IPS-11a (cell line): ENCODE data around the gene MYO1H.

Experiments
- H3K4me3 ChIP-seq: one replicate; pipeline ENCODE4 v1.5.1; 2013; ENCODE audit warnings: low read depth, low read length, control low read depth

Gene MYO1H

GRCh38 chr12:109336593-109336992, 11.1 kb upstream of the MYO1H start:
- no peak overlapping the region for H3K4me3 ChIP-seq

DNA sequence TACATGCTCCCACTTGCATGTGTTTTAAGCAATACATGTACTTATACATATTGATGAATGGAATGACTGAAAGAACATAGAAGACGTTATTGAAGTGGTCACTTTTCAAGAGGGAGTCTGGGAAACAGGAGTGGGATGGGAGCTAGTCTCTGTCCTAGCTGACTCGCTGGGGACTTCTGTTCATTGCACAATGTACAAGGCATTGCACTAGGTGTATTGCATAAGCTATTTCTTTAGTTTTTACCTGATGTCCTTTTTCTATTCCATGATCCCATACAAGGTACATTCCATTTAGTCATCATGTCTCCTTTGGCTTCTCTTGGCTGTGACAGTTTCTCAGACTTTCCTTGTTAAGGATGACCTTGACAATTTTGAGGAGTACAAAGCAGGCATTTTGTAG, 4.0 kb upstream of the MYO1H start:
- no peak overlapping the region for H3K4me3 ChIP-seq

DNA sequence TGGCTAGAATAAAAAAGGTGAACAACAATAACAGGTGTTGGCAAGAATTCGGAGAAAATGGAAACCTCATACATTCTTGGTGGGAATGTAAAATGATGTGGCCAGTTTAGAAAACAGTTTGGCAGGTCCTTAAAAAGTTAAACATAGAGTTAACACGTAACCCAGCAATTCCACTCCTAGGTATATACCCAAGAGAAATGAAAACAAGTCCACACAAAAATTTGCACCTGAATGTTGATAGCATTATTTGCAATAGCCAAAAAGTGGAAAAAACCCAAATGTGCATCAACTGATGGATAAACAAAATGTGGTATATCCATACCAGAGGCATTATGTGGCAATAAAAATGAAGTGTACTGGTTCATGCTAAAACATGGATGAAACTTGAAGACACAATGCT, 2.3 kb upstream of the MYO1H start:
- no peak overlapping the region for H3K4me3 ChIP-seq

- H3K4me3 ChIP-seq, result no peak overlapping the region
Observed at GRCh38 chr12:109346920-109347319, 780 bp upstream of the MYO1H start.

- no peak overlapping the region for H3K4me3 ChIP-seq
Observed at GRCh38 chr12:109352184-109352583, 4.5 kb downstream of the MYO1H start.

DNA sequence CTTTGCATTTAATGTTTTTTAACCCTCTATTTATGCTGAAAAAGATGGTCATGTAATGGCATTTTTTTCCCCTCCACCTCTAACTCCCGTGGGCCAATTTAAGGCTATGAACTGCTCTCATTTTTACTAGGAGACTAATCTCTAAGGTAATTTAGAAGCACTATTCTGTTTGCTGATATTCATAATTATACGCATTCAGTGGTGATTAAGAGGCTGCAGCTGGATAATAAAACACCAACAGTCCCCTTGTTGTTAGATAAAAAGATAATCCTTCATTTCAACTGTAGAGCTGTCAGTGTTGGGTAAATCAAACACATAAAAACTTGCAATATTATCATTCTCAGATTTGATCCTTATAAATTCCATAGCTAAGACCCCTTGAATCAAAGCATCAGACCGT, 8.9 kb downstream of the MYO1H start:
- no peak overlapping the region for H3K4me3 ChIP-seq

DNA sequence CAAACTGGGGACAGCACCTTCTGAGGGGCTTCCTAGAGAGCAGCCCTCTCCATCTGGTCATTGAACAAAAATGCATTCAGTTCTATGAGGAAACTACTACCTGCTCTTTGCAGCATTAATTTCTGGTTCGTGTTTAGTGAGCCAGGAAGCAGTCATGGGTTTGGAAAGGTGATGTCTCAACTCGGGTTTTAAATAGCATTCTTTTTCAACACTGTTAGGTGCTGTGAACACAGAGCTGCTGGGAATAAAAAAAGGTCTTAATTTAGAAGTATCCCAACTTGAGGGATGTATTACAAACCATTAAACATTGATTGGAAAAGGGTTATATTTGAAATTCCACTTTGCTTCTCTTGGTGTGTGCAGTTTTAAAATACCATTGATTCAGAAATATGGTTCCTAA, 9.3 kb downstream of the MYO1H start:
- no peak overlapping the region for H3K4me3 ChIP-seq

GRCh38 chr12:109358154-109358869, 10.6 kb downstream of the MYO1H start:
- H3K4me3 ChIP-seq, result no peak overlapping the region

DNA sequence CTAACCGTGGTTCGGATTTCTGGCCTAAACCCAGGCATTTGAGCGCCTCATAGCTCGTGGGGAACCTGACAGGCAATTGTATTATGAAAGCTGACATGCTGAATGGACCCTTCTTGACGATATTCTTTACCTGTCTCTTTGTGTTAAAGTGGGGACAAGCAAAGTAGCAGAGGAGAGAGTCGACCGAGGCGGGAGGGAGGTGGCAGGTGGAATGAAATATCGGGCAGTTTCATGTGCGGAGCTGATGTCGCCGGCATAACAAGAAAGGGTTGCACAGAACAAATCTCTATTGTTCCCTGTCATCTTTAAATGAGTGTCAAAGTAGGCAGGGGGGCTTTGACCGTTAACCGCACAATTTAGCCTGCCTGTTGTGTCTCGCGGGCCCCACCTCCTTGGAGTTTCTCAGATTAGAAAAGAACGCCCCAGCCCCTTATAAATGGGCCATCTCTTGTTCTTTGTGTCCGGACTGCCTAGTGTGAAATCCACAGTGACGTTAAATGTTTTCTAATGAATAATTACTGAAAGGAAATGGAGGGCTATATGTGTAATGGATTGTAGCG, 11.5 kb downstream of the MYO1H start:
- no peak overlapping the region for H3K4me3 ChIP-seq

- no peak overlapping the region for H3K4me3 ChIP-seq
Observed at GRCh38 chr12:109369831-109370230, 22.1 kb downstream of the MYO1H start.

GRCh38 chr12:109377139-109377685, 29.5 kb downstream of the MYO1H start:
- H3K4me3 ChIP-seq, result no peak overlapping the region

- H3K4me3 ChIP-seq, result no peak overlapping the region
Observed at GRCh38 chr12:109378569-109378968, 30.9 kb downstream of the MYO1H start.

DNA sequence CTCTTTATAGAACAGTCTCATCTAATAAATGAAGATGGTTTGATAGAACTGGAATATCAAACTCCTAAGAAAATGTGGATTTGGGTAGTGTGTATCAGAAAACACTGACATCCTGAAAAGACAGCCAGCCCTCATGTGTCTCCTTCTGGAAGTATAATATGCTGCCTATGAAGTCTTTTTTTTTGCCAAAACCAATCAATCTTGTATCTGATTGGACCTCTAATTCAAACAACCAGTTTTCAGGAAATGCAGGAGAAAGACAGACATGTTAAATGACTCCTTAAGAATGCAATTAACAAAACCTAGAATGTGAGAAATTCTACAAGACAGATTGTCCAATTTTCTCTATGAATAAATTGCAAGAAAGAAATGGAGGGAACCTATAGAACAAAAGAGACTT, 34.3 kb downstream of the MYO1H start:
- no peak overlapping the region for H3K4me3 ChIP-seq

DNA sequence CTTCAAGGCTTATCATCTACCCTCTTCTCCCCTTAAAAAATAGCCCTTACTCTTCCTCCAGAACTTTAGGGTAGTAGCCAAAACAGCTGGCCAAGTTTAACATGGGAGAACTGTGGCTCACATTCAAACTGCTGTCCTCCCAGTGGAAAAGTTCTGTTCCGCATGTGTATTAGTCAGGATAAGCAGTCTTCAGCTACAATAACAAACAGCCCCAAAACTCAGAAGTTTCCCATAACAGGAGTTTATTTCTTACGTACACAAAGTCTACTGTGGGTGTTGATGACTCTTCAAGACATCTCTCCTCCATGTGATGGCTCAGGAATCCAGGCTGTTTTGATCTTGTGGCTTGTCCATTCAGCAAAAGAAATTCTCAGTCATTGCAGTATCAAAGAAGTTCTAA, 35.5 kb downstream of the MYO1H start:
- no peak overlapping the region for H3K4me3 ChIP-seq

DNA sequence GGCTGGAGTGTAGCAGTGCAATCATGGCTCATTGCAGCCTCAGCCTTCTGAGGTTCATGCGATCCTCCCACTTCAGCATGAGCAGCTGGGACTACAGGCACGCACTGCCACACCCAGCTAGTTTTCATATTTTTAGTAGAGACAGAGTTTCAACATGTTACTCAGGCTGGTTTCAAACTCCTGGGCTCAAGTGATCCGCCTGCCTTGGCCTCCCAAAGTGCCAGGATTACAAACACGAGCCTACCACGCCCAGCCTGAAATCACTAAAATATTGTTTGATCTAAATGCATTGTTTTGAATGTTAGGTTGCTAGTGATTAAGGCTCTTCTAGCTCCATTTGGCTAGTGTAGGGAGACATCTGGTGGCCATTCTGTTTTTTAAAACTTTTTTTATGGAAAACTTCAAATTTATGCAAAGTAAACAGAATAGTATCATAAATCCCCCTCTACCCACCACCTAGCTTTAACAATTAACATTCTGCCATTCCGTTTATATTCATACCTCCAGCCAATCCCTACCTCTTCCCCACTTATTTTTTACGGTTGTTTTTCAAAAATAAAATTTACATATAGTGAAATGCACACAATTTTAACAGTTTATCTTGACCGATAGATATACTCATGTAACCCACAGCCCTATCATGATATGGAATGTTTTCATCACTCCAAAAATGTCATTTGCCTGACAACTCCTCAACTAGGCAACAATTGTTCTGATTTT, 37.8 kb downstream of the MYO1H start:
- H3K4me3 ChIP-seq, result no peak overlapping the region

- H3K4me3 ChIP-seq, result no peak overlapping the region
Observed at GRCh38 chr12:109386059-109386433, 38.3 kb downstream of the MYO1H start.

- no peak overlapping the region for H3K4me3 ChIP-seq
Observed at GRCh38 chr12:109387425-109388166, 39.9 kb downstream of the MYO1H start.

DNA sequence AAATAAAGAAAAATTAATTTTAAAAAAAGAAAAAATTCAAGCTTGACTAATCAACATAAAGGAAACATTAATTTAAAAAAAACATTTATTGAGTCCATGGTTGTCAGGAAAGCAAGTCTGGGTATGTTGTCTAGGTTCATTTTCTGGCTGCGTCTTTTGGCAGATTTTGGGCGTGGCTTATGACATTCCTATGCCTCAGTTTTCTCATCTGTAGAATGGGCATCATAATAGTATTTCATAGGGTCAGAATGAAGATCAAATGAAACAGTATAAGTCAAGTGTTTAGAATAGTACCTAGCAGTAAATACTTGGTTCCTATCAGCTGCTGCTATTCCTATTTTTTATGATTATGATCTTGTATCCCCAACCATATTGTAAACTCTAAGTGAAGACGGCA, 40.5 kb downstream of the MYO1H start:
- no peak overlapping the region for H3K4me3 ChIP-seq

DNA sequence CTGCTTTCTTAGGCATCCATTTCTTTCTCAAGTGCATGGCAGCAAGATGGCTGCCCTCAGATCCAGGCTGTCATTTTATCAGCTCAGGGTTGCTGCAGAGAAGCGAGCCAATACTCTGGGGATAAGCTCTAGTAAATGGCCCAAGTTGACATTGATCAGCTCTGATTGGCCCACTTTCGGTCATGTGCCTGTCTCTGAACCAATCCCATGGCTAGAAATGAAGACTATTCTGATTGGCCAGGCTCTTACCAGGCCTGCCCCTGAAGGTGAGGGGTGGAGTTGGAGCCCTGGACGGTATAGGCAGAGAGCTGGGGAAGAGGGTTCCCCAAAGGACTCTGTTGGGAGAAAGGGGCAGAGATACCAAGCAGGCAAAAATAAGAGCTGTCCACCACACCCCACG, 41.4 kb downstream of the MYO1H start:
- no peak overlapping the region for H3K4me3 ChIP-seq

DNA sequence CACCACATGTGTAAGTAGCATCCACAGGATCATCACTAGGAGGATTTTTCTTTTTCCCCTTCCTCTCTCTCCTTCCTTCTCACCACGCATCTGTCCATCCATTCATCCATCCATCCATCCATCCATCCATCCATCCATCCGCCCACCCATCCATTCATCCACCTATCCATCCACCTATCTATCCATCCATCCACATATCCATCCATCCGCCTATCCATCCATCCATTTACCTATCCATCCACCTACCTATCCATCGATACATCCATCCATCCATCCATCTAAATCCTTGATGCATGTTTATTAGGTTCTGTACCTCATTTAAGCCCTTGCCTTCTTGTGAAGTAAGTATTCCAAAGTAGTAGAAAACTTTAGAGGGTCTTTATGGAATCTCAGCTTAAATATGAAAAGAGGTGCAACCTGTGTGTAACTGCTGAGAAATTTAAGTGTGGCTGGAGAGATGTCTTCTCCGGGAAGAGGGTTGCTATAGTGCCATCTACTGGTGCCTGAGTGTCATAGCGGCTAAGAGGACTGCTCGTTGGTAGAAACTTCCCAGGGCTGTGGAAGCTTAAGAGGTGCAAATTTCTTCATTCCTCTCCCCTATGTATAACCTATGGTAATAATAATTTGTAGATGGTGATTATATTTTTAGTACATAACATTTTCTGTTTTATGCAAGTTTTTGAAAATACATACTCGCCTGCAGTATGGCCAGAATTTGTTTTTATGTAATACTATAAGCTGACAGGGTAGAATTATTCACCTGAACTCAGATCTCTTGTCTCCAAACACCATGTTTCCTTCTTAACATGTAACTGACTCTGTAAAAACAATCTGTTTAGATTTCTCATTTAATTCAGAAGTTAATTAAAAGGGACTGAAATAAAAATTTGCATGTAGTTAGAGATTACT, 46.0 kb downstream of the MYO1H start:
- H3K4me3 ChIP-seq, result no peak overlapping the region
